Measurements from ENCODE around the gene COBL. TPM values are rescaled to one million over a fixed set of nuclear protein-coding genes. Genes with fewer than 3 reads are reported as not detected.

The COBL gene
- total and polyA plus RNA-seq, 2 of the 8 experiments (the other 6 are each of a cell fraction or from before 2014, with no cell fraction given), result 13.8 to 40.4 TPM

GRCh38 chr7:51162724-51163329 is 153.8 kb downstream of the COBL start (continued):
- no peak for TF ChIP-seq SP1 (IDR thresholded peaks at IDR 0.05; ENCODE audit: low read depth, low read length)
- TF ChIP-seq E2F6 (IDR thresholded peaks at IDR 0.05), result no peak
- no peak for TF ChIP-seq ZNF274 (IDR thresholded peaks at IDR 0.05; ENCODE audit: borderline replicate concordance, extremely low read depth, low read length)
- no peak for TF ChIP-seq NANOG (IDR thresholded peaks at IDR 0.05; ENCODE audit: insufficient read depth, low read depth, low read length, poor library complexity, severe bottlenecking)
- TF ChIP-seq JUND (IDR thresholded peaks at IDR 0.05; ENCODE audit: low read length), result no peak
- TF ChIP-seq CHD7 (IDR thresholded peaks at IDR 0.05; ENCODE audit: insufficient replicate concordance, low read length), result peak; percentile 31
- TF ChIP-seq SUZ12 (IDR thresholded peaks at IDR 0.05; ENCODE audit: low read length), result no peak
- no peak for TF ChIP-seq POLR2AphosphoS5 (IDR thresholded peaks at IDR 0.05; ENCODE audit: low read depth, low read length)
- TF ChIP-seq TEAD4 (IDR thresholded peaks at IDR 0.05; ENCODE audit: low read depth, low read length), result no peak
- TF ChIP-seq EZH2 (IDR thresholded peaks at IDR 0.05; ENCODE audit: low read depth, low read length, severe bottlenecking), result no peak
